ENCODE measurements around the gene FZD8. TPM values are rescaled to one million over a fixed set of nuclear protein-coding genes. Genes with fewer than 3 reads are reported as not detected.

Gene FZD8
- total RNA-seq, 5 donors from 2014 or later (not counting 1 experiment from before 2014, with no cell fraction given), result 0.63 to 1.8 (median 1.2) TPM

DNA sequence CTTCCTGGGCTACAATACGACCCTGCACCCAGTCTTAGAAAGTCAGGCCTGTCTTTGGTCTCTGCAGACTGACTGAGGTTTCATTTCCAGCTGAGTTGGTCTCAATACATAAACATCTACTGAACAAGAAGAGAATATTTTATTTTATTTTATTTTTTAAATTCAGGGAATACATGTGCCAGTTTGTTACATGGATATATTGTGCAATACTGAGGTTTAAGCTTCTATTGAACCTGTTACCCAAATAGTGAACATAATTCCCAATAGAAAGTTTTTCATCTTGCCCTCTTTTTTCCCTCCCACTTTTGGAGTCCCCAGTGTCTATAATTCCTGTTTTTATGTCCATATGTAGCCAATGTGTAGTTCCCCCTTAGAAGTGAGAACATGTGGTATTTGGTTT lies 10.7 kb downstream of the FZD8 start:
- H3K27ac ChIP-seq (ENCODE audit: low read length), result no peak overlapping the region
- peaks cover 0 to 4% of the 10 kb centered on the region in 2 experiments for H3K27me3 ChIP-seq (replicated peaks in 1 of 2; ENCODE audit: control insufficient read depth in 2 of 2, extremely low read depth in 1 of 2, insufficient read depth in 2 of 2, low read length in 1 of 2)
- Mint-ChIP-seq H3K4me3 (no peak overlapping the region), H3K27ac (no peak overlapping the region), H3K4me1 (peaks cover 7 to 14% (median 11%) of the 10 kb centered on the region in 3 donors), H3K36me3 (no peaks in the 10 kb centered on the region), H3K9me3 (peaks cover 0 to 4% (median 0%) of the 10 kb centered on the region in 3 donors), H3K27me3 (peaks cover 24 to 36% of the 10 kb centered on the region in 2 donors)
- DNase-seq, result no peak
- no peaks in the 10 kb centered on the region for H3K4me1 ChIP-seq (ENCODE audit: control insufficient read depth in 1 of 2, extremely low read depth in 1 of 2, insufficient read depth in 2 of 2, low read length in 2 of 2)
- ChIA-PET POLR2A (no interaction called here), CTCF (no interaction called here)
- H3K36me3 ChIP-seq (ENCODE audit: control insufficient read depth in 2 of 2, extremely low read depth in 1 of 2, insufficient read depth in 1 of 2, low read length in 1 of 2), result no peaks in the 10 kb centered on the region
- no peak for ATAC-seq (replicated peaks in 1 of 4)
- H3K4me3 ChIP-seq (ENCODE audit: control insufficient read depth in 1 of 2, extremely low read depth in 1 of 2, low read length in 1 of 2), result no peak overlapping the region
- WGBS (ENCODE audit: insufficient coverage), result no CpG with 5 or more reads among the region's 1 CpG
- no peaks in the 10 kb centered on the region for H3K9me3 ChIP-seq

DNA sequence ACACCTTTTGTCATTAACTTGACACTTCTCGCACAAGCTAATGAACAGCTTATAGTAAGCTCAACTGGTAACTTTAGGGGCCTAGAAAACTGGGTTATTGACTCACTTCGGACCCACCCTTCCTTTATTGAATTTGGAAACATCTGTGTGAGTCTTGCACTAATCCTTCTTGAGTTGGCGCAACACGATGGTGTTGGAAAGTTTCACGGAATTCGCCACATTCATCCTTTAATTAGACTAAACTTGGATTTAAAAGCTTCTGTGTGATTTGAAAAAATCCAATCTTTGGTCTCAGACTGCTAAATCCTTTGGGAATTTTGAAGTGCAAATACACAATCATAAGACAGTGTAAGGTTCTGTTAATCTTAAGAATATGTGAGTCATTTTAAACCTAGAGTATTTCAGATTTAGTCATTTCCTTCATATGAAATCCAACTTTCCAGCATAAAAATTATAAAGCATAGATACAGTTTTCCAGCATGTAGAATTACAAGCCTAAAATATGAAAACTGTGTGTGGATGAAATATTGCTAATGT lies 15.1 kb downstream of the FZD8 start:
- Mint-ChIP-seq H3K4me3 (no peak overlapping the region), H3K27me3 (peaks cover 22% of the 10 kb centered on the region in 2 donors), H3K4me1 (no peaks in the 10 kb centered on the region), H3K27ac (no peak overlapping the region), H3K36me3 (no peaks in the 10 kb centered on the region), H3K9me3 (peaks cover 0 to 4% (median 0%) of the 10 kb centered on the region in 3 donors)
- ChIA-PET POLR2A (no interaction called here), CTCF (no interaction called here)
- H3K4me3 ChIP-seq (ENCODE audit: control insufficient read depth in 1 of 2, extremely low read depth in 1 of 2, low read length in 1 of 2), result no peak overlapping the region
- H3K4me1 ChIP-seq (ENCODE audit: control insufficient read depth in 1 of 2, extremely low read depth in 1 of 2, insufficient read depth in 2 of 2, low read length in 2 of 2), result no peaks in the 10 kb centered on the region
- H3K27ac ChIP-seq (ENCODE audit: low read length), result no peak overlapping the region
- no peaks in the 10 kb centered on the region for H3K36me3 ChIP-seq (ENCODE audit: control insufficient read depth in 2 of 2, extremely low read depth in 1 of 2, insufficient read depth in 1 of 2, low read length in 1 of 2)
- ATAC-seq (replicated peaks in 1 of 4), result no peak
- DNase-seq, result no peak
- H3K9me3 ChIP-seq, result no peaks in the 10 kb centered on the region
- no peaks in the 10 kb centered on the region for H3K27me3 ChIP-seq (replicated peaks in 1 of 2; ENCODE audit: control insufficient read depth in 2 of 2, extremely low read depth in 1 of 2, insufficient read depth in 2 of 2, low read length in 1 of 2)
- no CpG with 5 or more reads among the region's 6 CpGs for WGBS (ENCODE audit: insufficient coverage)

DNA sequence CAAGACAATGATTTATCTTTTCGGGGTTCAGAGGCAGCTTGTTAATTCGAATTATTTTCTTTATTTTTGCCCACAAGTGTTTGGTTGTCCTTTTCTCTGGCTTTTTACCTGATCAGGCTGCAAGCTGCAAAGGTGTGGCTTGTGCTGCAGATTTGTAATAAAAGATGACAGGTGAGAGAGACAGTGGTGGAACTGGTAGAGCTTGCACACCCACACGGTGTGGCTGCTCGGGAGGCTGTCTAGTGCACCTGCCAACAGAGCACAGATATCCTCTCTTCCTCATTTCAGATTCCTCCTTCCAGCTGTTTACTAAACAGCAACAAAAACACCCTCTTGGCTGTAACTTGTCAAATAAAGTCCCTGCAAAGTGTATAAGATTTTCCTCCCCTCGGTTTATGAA lies 27.8 kb downstream of the FZD8 start:
- Histone ChIP-seq H3K4me1 (ENCODE audit: control insufficient read depth in 1 of 2, extremely low read depth in 1 of 2, insufficient read depth in 2 of 2, low read length in 2 of 2) (no peaks in the 10 kb centered on the region), H3K36me3 (ENCODE audit: control insufficient read depth in 2 of 2, extremely low read depth in 1 of 2, insufficient read depth in 1 of 2, low read length in 1 of 2) (no peaks in the 10 kb centered on the region), H3K9me3 (no peaks in the 10 kb centered on the region), H3K4me3 (ENCODE audit: control insufficient read depth in 1 of 2, extremely low read depth in 1 of 2, low read length in 1 of 2) (no peak overlapping the region), H3K27ac (ENCODE audit: low read length) (no peak overlapping the region), H3K27me3 (replicated peaks in 1 of 2; ENCODE audit: control insufficient read depth in 2 of 2, extremely low read depth in 1 of 2, insufficient read depth in 2 of 2, low read length in 1 of 2) (peaks cover 0 to 32% of the 10 kb centered on the region in 2 experiments)
- no peak for DNase-seq
- 47% methylated on average over 2 of the region's 5 CpGs for WGBS (ENCODE audit: insufficient coverage)
- Mint-ChIP-seq H3K27ac (no peak overlapping the region), H3K9me3 (peaks cover 0 to 6% (median 0%) of the 10 kb centered on the region in 3 donors), H3K4me1 (no peaks in the 10 kb centered on the region), H3K36me3 (no peaks in the 10 kb centered on the region), H3K4me3 (no peak overlapping the region), H3K27me3 (peaks cover 37 to 45% of the 10 kb centered on the region in 2 donors)
- ChIA-PET POLR2A (no interaction called here), CTCF (no interaction called here)
- no peak for ATAC-seq (replicated peaks in 1 of 4)

DNA sequence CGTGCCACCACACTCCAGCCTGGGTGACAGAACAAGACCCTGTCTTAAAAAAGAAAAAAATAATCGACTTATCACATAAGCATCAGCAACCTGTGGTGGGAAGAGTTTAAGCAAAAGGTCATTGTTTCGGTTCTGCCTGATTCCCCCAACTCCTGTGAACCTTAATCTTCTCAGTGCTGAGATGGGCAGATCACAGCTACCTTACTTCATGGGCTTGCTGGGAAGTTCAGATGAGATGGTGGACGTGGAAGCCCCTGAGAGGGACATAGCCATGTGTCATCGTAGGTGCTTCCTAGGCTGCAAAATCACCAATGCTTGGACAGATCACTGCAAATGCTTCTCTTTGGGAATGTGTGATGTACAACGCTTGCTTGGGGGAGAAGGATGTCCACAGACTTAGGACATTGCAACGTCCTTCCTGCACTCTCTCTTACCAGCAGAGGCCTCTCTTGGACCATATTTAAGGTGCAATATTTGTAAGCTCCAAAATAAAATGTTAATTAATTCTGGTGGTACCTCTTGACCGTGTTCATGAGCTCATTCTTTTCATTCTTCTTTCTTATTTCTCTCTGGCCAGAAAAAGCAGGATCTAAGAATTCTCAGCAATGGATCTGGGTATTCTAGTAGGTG lies 28.4 kb downstream of the FZD8 start:
- no peaks in the 10 kb centered on the region for H3K36me3 Mint-ChIP-seq
- Histone ChIP-seq H3K9me3 (no peaks in the 10 kb centered on the region), H3K27ac (ENCODE audit: low read length) (no peak overlapping the region), H3K27me3 (replicated peaks in 1 of 2; ENCODE audit: control insufficient read depth in 2 of 2, extremely low read depth in 1 of 2, insufficient read depth in 2 of 2, low read length in 1 of 2) (peaks cover 0 to 32% of the 10 kb centered on the region in 2 experiments), H3K36me3 (ENCODE audit: control insufficient read depth in 2 of 2, extremely low read depth in 1 of 2, insufficient read depth in 1 of 2, low read length in 1 of 2) (no peaks in the 10 kb centered on the region), H3K4me3 (ENCODE audit: control insufficient read depth in 1 of 2, extremely low read depth in 1 of 2, low read length in 1 of 2) (no peak overlapping the region), H3K4me1 (ENCODE audit: control insufficient read depth in 1 of 2, extremely low read depth in 1 of 2, insufficient read depth in 2 of 2, low read length in 2 of 2) (no peaks in the 10 kb centered on the region)
- WGBS (ENCODE audit: insufficient coverage), result 59% methylated on average over 2 of the region's 8 CpGs
- ATAC-seq (replicated peaks in 1 of 4), result no peak
- H3K27me3 Mint-ChIP-seq, result peaks cover 37 to 49% of the 10 kb centered on the region in 2 donors
- peaks cover 0 to 6% (median 0%) of the 10 kb centered on the region in 3 donors for H3K9me3 Mint-ChIP-seq
- ChIA-PET CTCF (no interaction called here), POLR2A (no interaction called here)
- DNase-seq, result no peak
- no peak overlapping the region for H3K4me3 Mint-ChIP-seq
- H3K4me1 Mint-ChIP-seq, result no peaks in the 10 kb centered on the region
- no peak overlapping the region for H3K27ac Mint-ChIP-seq

DNA sequence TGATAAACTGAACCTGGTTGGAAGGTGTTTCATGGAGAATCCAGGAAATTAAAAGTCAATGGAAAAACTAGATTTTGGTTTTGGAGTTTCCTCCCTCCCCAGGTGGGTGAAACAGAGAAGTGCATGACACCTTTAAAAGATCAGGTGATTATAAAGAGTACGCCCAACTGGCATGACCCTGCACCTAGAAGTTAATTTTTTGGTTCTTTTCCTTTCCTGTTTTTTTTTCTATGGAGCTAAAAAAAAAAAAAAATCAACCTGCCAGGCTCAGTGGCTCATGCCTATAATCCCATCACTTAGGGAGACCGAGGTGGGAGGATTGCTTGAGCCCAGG lies 29.0 kb downstream of the FZD8 start:
- POLR2A ChIA-PET, result interaction anchor here in 1 of 2 donors (0.6 kb wide), 2 partner anchors 22 to 119 kb away, joined by 3 to 4 read pairs; no protein-coding TSS in a partner anchor
- no peaks in the 10 kb centered on the region for H3K36me3 Mint-ChIP-seq
- CTCF ChIA-PET, result no interaction called here
- no peak overlapping the region for H3K4me3 Mint-ChIP-seq
- 38% methylated on average over 1 of the region's 2 CpGs for WGBS (ENCODE audit: insufficient coverage)
- H3K4me3 ChIP-seq (ENCODE audit: control insufficient read depth in 1 of 2, extremely low read depth in 1 of 2, low read length in 1 of 2), result no peak overlapping the region
- no peaks in the 10 kb centered on the region for H3K9me3 ChIP-seq
- H3K27ac ChIP-seq (ENCODE audit: low read length), result no peak overlapping the region
- H3K27me3 ChIP-seq (replicated peaks in 1 of 2; ENCODE audit: control insufficient read depth in 2 of 2, extremely low read depth in 1 of 2, insufficient read depth in 2 of 2, low read length in 1 of 2), result peaks cover 0 to 39% of the 10 kb centered on the region in 2 experiments
- peaks cover 0 to 2% of the 10 kb centered on the region in 2 experiments for H3K4me1 ChIP-seq (ENCODE audit: control insufficient read depth in 1 of 2, extremely low read depth in 1 of 2, insufficient read depth in 2 of 2, low read length in 2 of 2)
- H3K27me3 Mint-ChIP-seq, result peaks cover 37 to 50% of the 10 kb centered on the region in 2 donors
- H3K27ac Mint-ChIP-seq, result no peak overlapping the region
- H3K4me1 Mint-ChIP-seq, result no peaks in the 10 kb centered on the region
- DNase-seq, result no peak
- ATAC-seq (replicated peaks in 1 of 4), result no peak
- H3K9me3 Mint-ChIP-seq, result peaks cover 0 to 6% (median 0%) of the 10 kb centered on the region in 3 donors
- H3K36me3 ChIP-seq (ENCODE audit: control insufficient read depth in 2 of 2, extremely low read depth in 1 of 2, insufficient read depth in 1 of 2, low read length in 1 of 2), result no peaks in the 10 kb centered on the region

DNA sequence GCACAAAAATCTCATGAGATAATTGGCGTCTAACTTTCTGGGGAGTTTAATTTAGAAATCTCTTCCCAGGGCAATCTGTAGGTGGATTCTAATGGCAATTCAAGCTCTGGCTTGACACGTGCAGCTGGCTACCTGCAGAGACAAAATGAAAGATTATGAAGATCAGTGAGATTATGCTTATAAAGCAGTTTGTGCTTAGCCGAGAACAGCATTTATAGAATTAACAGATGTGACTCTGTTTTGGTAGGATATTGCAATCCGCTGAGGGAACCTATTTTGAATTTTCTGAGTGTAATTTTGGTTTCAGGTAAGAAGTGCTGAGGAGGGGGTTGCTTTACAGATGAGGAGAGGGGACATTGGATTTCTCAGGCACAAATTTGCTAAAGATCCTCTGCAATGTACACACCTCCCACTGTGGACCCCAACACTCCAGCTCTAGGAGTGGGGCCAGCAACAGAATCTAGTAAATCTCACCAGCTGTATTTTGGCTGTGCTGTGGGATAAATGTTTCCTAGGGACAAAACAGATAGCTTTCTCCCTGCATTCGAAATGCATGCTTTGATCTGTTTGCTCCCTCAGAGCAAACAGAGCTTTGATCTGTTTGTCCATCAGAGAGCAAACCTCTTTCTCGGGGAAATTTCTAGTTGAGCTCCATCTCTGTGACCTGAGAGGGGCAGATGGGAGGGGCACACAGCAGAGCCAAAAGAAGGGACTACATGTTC lies 29.6 kb downstream of the FZD8 start:
- H3K4me3 ChIP-seq (ENCODE audit: control insufficient read depth in 1 of 2, extremely low read depth in 1 of 2, low read length in 1 of 2), result no peak overlapping the region
- DNase-seq (no peak), ATAC-seq (replicated peaks in 1 of 4) (no peak)
- no peak overlapping the region for H3K4me3 Mint-ChIP-seq
- ChIA-PET CTCF (no interaction called here), POLR2A (interaction anchor here in 1 of 2 donors (0.6 kb wide), 2 partner anchors 22 to 119 kb away, joined by 3 to 4 read pairs; no protein-coding TSS in a partner anchor)
- no peaks in the 10 kb centered on the region for H3K36me3 Mint-ChIP-seq
- H3K27me3 ChIP-seq (replicated peaks in 1 of 2; ENCODE audit: control insufficient read depth in 2 of 2, extremely low read depth in 1 of 2, insufficient read depth in 2 of 2, low read length in 1 of 2), result peaks cover 0 to 43% of the 10 kb centered on the region in 2 experiments
- H3K36me3 ChIP-seq (ENCODE audit: control insufficient read depth in 2 of 2, extremely low read depth in 1 of 2, insufficient read depth in 1 of 2, low read length in 1 of 2), result no peaks in the 10 kb centered on the region
- H3K9me3 Mint-ChIP-seq, result peaks cover 0 to 6% (median 0%) of the 10 kb centered on the region in 3 donors
- H3K4me1 ChIP-seq (ENCODE audit: control insufficient read depth in 1 of 2, extremely low read depth in 1 of 2, insufficient read depth in 2 of 2, low read length in 2 of 2), result peaks cover 0 to 6% of the 10 kb centered on the region in 2 experiments
- H3K27ac Mint-ChIP-seq, result no peak overlapping the region
- 56% methylated on average over 6 of the region's 6 CpGs for WGBS (ENCODE audit: insufficient coverage)
- H3K27me3 Mint-ChIP-seq, result peaks cover 38 to 54% of the 10 kb centered on the region in 2 donors
- peaks cover 0 to 2% (median 1%) of the 10 kb centered on the region in 3 donors for H3K4me1 Mint-ChIP-seq
- no peak overlapping the region for H3K27ac ChIP-seq (ENCODE audit: low read length)
- H3K9me3 ChIP-seq, result no peaks in the 10 kb centered on the region

Data from T-cell (primary cell).